Measurements from ENCODE around the gene PRDM1. TPM values are rescaled to one million over a fixed set of nuclear protein-coding genes. Genes with fewer than 3 reads are reported as not detected.

PRDM1 gene
- total RNA-seq, 1 experiment from 2014 or later = 2.6 TPM

- BruUV-seq (replicated peaks) = no TSS peak
Observed at GRCh38 chr6:106124015-106124414, 37.9 kb downstream of the PRDM1 start.

GRCh38 chr6:106124437-106125430, 38.6 kb downstream of the PRDM1 start:
- H2AFZ ChIP-seq = no peak overlapping the region
- no peak overlapping the region for H3K4me2 ChIP-seq
- no peaks in the 10 kb centered on the region for H3K36me3 ChIP-seq (ENCODE audit: low read depth)
- H3K79me2 ChIP-seq (ENCODE audit: low read depth) = no peaks in the 10 kb centered on the region
- intact Hi-C loops (cut with micrococcal nuclease; ENCODE audit: unreplicated experiment) = loop anchor here (5.0 kb wide), 1 partner anchor 58 kb away; no protein-coding TSS in a partner anchor
- CTCF ChIA-PET = no interaction called here
- no peak overlapping the region for H3K4me3 ChIP-seq
- H3K9me3 ChIP-seq (ENCODE audit: insufficient read depth, low read depth) = no peaks in the 10 kb centered on the region
- no peaks in the 10 kb centered on the region for H3K9me2 ChIP-seq (ENCODE audit: insufficient read depth)
- no peaks in the 10 kb centered on the region for H4K20me1 ChIP-seq (ENCODE audit: insufficient read depth)
- no peak for TF ChIP-seq CTCF (conservative IDR thresholded peaks at IDR 0.05)
- TF ChIP-seq EZH2 (IDR thresholded peaks at IDR 0.05; ENCODE audit: low read depth) = no peak
- no peaks in the 10 kb centered on the region for H3K27me3 ChIP-seq (ENCODE audit: insufficient read depth, low read depth)
- peak in 1 of 2 experiments; percentile 29 for DNase-seq
- no TSS peak for BruUV-seq (replicated peaks)
- peaks cover 23% of the 10 kb centered on the region for H3F3A ChIP-seq (ENCODE audit: insufficient read depth, low read depth)
- peaks cover 29% of the 10 kb centered on the region for H3K4me1 ChIP-seq (replicated peaks; ENCODE audit: insufficient read depth)
- H3K27ac ChIP-seq = no peak overlapping the region
- POLR2A ChIA-PET (ENCODE audit: unreplicated experiment) = interaction anchor here (0.6 kb wide), 1 partner anchor 229 kb away, joined by 3 read pairs; no protein-coding TSS in a partner anchor

More at GRCh38 chr6:106124015-106124414, 37.9 kb downstream of the PRDM1 start:
- Histone ChIP-seq H2AFZ (no peak overlapping the region), H3K27ac (no peak overlapping the region), H3K36me3 (ENCODE audit: low read depth) (no peaks in the 10 kb centered on the region), H3K4me1 (replicated peaks; ENCODE audit: insufficient read depth) (peaks cover 29% of the 10 kb centered on the region), H4K20me1 (ENCODE audit: insufficient read depth) (no peaks in the 10 kb centered on the region), H3K9me2 (ENCODE audit: insufficient read depth) (no peaks in the 10 kb centered on the region), H3K4me3 (no peak overlapping the region), H3F3A (ENCODE audit: insufficient read depth, low read depth) (peaks cover 21% of the 10 kb centered on the region), H3K79me2 (ENCODE audit: low read depth) (no peaks in the 10 kb centered on the region), H3K4me2 (no peak overlapping the region), H3K9me3 (ENCODE audit: insufficient read depth, low read depth) (no peaks in the 10 kb centered on the region), H3K27me3 (ENCODE audit: insufficient read depth, low read depth) (no peaks in the 10 kb centered on the region)
- POLR2A ChIA-PET (ENCODE audit: unreplicated experiment) = no interaction called here
- no peak for TF ChIP-seq CTCF (conservative IDR thresholded peaks at IDR 0.05)
- no peak for TF ChIP-seq EZH2 (IDR thresholded peaks at IDR 0.05; ENCODE audit: low read depth)
- intact Hi-C loops (cut with micrococcal nuclease; ENCODE audit: unreplicated experiment) = loop anchor here (5.0 kb wide), 1 partner anchor 58 kb away; no protein-coding TSS in a partner anchor
- DNase-seq = no peak
- CTCF ChIA-PET = interaction anchor here (0.5 kb wide), 1 partner anchor 1008 kb away, joined by 3 read pairs; no protein-coding TSS in a partner anchor

GRCh38 chr6:106125925-106126435, 39.8 kb downstream of the PRDM1 start:
- no peak for TF ChIP-seq EZH2 (IDR thresholded peaks at IDR 0.05; ENCODE audit: low read depth)
- TF ChIP-seq CTCF (conservative IDR thresholded peaks at IDR 0.05) = no peak
- ChIA-PET POLR2A (ENCODE audit: unreplicated experiment) (no interaction called here), CTCF (no interaction called here)

More at GRCh38 chr6:106125925-106126435, 39.8 kb downstream of the PRDM1 start:
- Histone ChIP-seq H3K27me3 (ENCODE audit: insufficient read depth, low read depth) (no peaks in the 10 kb centered on the region), H3K9me2 (ENCODE audit: insufficient read depth) (no peaks in the 10 kb centered on the region), H3K4me2 (no peak overlapping the region), H3K4me3 (no peak overlapping the region), H3K79me2 (ENCODE audit: low read depth) (no peaks in the 10 kb centered on the region), H3F3A (ENCODE audit: insufficient read depth, low read depth) (peaks cover 26% of the 10 kb centered on the region), H3K4me1 (replicated peaks; ENCODE audit: insufficient read depth) (peaks cover 29% of the 10 kb centered on the region), H3K9me3 (ENCODE audit: insufficient read depth, low read depth) (no peaks in the 10 kb centered on the region), H4K20me1 (ENCODE audit: insufficient read depth) (no peaks in the 10 kb centered on the region), H3K36me3 (ENCODE audit: low read depth) (no peaks in the 10 kb centered on the region), H3K27ac (no peak overlapping the region), H2AFZ (no peak overlapping the region)
- BruUV-seq (replicated peaks) = no TSS peak
- intact Hi-C loops (cut with micrococcal nuclease; ENCODE audit: unreplicated experiment) = no loop called here
- DNase-seq = peak in 1 of 2 experiments; percentile 28
